ENCODE results near the gene SLC25A51.
"Not testable (repeated sequence)": the region's sequence is repeated elsewhere in the genome, so short reads cannot be mapped to it uniquely, and the experiment has no call there.

The SLC25A51 gene

GRCh38 chr9:37918665-37919170 is 14.8 kb upstream of the SLC25A51 start:
- DNase-seq, result no peak

GRCh38 chr9:37917801-37918664 is 14.1 kb upstream of the SLC25A51 start:
- no peak for DNase-seq

- no peak for DNase-seq
These were observed 13.4 kb upstream of the SLC25A51 start for GRCh38 chr9:37917313-37917731.

GRCh38 chr9:37916471-37917312 is 12.8 kb upstream of the SLC25A51 start:
- no peak for DNase-seq

- no peak for DNase-seq
These were observed 12.1 kb upstream of the SLC25A51 start for GRCh38 chr9:37915911-37916470.

- DNase-seq, result no peak
These were observed 10.9 kb upstream of the SLC25A51 start for GRCh38 chr9:37914701-37915358.

GRCh38 chr9:37914154-37914551 is 10.2 kb upstream of the SLC25A51 start:
- no peak for DNase-seq

- DNase-seq, result peak; percentile 73 to 89
These were observed 9.7 kb upstream of the SLC25A51 start for GRCh38 chr9:37913480-37914153.

GRCh38 chr9:37911271-37911681 is 7.3 kb upstream of the SLC25A51 start:
- no peak for DNase-seq

GRCh38 chr9:37910271-37910670 is 6.3 kb upstream of the SLC25A51 start:
- no peak for DNase-seq

GRCh38 chr9:37909836-37910235 is 5.9 kb upstream of the SLC25A51 start:
- not testable (repeated sequence) for DNase-seq

- DNase-seq, result no peak
These were observed 5.4 kb upstream of the SLC25A51 start for GRCh38 chr9:37909326-37909725.

GRCh38 chr9:37908698-37909186 is 4.8 kb upstream of the SLC25A51 start:
- no peak for DNase-seq

- DNase-seq, result no peak
These were observed 4.4 kb upstream of the SLC25A51 start for GRCh38 chr9:37908283-37908682.

- no peak for DNase-seq
These were observed 2.6 kb upstream of the SLC25A51 start for GRCh38 chr9:37906312-37907239.

GRCh38 chr9:37905776-37906175 is 1.8 kb upstream of the SLC25A51 start:
- no peak for DNase-seq

GRCh38 chr9:37905131-37905505 is 1.2 kb upstream of the SLC25A51 start:
- DNase-seq, result peak in 1 of 2 experiments; percentile 44

- DNase-seq, result peak; percentile 48 to 54
These were observed 661 bp upstream of the SLC25A51 start for GRCh38 chr9:37904445-37905130.

- no peak for DNase-seq
These were observed 906 bp downstream of the SLC25A51 start for GRCh38 chr9:37902796-37903646.
